SKM-1 (cell line): ENCODE measurements around the gene OTOP3.
"Not testable (repeated sequence)": the region's sequence is repeated elsewhere in the genome, so short reads cannot be mapped to it uniquely, and the experiment has no call there.

Source experiments
- DNase-seq: peaks from one replicate; lab custom pipeline; 2025; ENCODE audit not compliant: unreplicated experiment; lab: John Stamatoyannopoulos, UW

The OTOP3 gene

DNA sequence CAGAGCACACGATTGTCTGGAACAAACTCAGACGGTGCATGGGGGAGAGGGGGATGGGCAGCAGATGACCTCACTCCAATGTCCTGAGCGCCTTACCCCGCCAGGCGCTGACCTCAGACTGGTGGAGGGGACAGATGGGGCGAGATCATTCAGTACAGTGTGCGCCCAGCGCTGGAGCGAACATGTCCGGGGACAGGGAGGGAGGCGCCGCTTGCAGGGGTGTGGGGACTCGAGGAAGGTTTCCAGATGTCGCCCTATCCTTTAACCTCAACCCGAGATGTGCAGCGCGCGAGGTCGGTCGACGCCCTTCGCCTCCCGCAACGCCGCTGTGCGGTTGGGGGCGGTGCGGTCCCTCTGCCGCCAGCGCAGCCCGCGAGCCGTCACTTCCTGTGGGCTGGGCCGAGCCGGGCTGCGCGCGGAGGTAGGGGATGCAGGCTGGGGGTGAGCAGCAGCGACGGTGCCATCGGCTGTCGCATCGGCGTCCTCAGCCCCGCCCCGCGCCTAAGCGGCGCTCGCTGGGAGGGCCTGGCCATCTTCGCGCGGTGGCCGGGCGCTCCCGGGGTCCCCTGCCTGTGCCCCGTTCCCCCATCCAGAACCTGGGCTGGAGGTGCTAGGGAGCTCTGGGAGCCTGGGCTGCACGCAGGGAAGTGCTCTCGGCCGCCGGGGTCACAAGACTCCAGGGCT lies 46.4 kb downstream of the OTOP3 start:
- DNase-seq: no peak

DNA sequence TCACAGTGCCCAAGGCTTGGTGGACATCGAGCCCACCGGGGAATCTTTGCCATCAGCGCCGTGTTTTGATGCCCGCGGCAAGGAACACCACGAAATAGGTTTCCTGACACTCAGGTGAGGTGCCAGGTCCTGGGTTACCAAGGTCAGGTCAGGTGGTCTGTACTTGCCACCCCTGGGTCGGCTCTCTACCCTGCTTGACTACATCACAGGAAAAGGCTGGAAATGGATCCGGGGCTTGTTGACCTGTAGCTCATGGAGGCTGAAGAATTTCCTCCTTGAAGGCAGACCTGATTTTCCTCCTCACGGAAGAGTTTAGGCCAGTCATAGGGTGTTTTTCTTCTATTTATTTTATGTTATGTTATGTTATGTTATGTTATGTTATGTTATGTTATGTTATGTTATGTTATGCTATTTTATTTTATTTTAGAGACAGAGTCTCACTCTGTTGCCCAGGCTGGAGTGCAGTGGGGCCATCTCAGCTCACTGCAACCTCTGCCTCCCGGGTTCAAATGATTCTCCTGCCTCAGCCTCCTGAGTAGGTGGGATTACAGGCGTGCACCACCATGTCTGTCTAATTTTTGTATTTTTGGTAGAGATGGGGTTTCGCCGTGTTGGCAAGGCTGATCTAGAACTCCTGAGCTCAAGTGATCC lies 47.1 kb downstream of the OTOP3 start:
- DNase-seq: not testable (repeated sequence)

DNA sequence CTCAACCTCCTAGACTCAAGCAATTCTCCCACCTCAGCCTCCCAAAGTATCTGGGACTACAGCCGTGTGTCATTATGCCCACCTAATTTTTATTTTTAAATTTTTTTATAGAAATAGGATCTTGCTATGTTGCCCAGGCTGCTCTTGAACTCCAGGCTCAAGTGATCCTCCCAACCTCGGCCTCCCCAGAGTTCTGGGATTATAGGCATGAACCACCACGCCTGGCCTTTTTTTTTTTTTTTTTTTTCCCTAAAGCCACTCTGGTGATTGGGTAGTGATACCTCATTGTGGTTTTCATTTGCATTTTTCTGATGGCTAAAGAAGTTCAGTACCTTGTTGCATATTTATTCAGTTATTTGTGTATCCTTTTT lies 50.5 kb downstream of the OTOP3 start:
- DNase-seq: no peak

DNA sequence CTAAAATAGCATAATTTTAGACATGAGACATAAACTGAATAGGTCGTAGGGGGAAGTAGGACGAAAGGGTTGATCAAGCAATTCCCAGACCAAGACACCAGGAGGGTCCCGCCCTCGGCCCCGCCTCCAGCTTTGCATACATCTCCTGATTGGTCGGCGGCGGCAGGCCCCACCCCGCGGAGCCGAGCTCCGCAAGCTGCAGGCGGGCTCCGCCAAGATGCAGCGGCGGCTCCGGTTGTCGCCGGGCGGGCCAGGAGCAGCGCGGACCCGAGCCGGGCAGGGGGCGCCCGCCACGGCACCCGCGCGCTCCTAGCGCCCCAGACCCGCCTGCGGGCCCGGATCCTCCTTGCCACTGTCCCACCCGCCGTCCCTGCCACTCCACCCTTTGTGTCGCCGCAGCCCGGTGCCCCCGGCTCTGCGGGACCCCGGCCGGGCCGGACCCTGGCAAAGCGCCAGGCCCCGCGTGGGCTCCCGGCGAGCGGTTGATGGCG lies 51.8 kb downstream of the OTOP3 start, which contains the start of gene CDR2L:
TSS of gene CDR2L (plus strand) at position 215 of the 491 bp plus-strand sequence. CDS start 412 bp downstream, outside the sequence.
- peak; percentile 84 for DNase-seq

DNA sequence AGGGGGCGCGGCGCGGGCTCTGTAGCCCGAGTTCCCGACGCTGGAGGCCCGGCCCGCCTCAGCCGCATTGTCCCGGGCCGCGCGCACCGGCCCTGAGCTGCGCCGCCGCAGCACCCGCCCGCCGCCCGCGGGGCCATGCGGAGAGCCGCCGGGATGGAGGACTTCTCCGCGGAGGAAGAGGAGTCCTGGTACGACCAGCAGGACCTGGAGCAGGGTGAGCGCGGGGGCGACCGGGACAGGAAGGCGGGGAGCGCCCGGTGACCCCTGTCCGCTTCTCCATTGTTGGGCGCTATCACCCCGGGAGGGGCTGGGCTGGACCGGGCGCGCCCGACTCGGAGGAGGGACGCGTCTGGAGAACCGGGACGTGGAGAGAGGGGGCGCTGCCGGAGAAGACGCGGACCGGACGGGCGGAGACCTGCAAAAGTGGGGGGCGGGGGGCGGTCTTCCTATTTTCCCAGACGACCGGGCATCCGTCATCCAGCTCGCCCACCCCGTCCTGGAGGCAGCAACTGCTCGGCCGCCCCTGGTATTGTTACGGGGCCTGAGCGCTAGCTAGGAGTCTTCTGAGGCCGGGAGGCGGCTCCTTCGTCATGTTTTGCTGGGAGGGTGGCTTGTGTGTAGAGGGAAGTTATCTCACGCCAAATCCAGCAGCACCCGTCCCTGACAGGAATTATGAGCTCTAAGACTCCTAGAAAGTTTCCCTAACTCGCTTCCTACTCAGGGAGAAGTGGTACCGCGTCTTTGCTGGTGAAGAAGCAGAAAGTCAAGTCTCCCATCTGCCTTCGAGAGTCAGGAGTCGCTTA lies 52.4 kb downstream of the OTOP3 start:
- no peak for DNase-seq

DNA sequence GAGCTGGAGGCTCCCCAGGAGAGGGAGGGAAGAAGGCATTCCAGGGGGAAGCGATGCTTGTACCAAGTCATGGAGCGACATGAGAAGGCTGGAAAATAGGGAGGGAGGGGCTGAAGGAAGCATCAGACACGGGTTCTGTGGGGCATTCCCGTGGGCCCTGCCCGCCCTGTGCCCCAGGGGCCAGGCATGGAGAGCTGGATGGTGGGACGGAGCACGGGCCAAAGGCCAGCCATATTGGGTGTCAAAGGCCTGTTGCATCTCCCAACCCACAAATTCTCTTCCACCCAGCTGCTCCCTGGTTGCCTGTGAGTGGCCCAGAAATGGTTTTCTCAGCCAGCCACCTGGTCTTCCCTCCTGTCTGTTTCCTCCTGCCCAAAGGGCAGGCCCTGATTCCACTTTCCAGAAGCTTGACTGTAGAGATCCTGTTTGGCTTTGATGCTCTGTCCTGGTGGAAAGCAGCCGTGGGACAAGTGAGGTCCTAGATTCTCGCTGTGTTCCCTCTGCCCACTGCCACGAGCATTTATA lies 54.9 kb downstream of the OTOP3 start:
- no peak for DNase-seq

DNA sequence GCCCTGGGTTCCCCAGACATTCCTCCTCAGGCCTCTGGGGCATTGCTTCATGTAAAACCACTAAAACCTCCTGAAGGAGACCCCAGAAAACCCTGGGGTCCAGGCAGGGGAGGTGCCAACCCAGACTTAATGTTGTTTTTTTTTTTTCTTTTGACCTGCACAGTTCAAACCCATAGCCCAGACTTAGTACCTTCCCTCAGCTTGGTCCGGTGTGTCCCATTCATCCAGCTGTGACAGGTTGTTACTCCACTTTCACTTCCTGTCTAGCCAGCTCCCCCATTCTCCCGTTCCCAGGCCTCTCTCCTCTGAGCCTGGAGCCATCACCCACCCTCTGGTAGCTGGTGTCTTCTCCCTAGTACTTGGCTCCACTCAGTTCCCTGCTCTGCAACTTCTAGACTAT lies 56.5 kb downstream of the OTOP3 start:
- no peak for DNase-seq

DNA sequence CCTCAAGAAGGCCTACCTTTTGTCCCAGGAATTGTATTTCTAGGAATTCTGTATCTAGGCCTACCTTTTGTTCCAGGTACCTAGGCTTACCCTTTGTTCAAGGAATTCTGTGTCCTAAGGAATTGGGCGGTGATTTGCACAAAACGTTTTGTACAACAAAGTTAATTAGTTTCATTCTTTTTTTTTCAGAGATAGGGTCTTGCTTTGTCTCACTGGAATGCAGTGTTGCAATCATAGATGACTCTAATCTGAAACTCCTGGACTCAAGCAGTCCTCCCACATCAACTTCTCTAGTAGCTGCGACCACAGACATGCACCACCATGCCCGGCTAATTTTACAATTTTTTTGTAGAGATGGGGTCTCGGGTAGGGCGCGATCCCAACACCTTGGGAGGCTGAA lies 58.7 kb downstream of the OTOP3 start:
- DNase-seq: no peak

DNA sequence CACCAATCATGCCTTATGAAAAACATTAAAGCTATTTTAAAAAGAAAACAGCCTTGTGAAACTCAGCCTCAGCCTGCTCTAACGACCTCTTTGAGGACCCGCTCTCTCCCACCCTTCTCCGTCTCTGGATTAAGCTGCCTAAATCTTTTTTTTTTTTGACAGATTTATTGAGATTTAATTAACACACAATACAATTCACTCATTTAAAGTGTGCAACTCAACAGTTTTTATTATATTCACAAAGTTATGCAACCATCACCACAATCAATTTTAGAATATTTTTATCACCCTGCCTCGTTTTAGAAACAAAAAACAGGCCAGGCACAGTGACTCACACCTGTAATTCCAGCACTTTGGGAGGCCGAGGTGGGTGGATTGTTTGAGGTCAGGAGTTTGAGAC lies 60.1 kb downstream of the OTOP3 start:
- no peak for DNase-seq

DNA sequence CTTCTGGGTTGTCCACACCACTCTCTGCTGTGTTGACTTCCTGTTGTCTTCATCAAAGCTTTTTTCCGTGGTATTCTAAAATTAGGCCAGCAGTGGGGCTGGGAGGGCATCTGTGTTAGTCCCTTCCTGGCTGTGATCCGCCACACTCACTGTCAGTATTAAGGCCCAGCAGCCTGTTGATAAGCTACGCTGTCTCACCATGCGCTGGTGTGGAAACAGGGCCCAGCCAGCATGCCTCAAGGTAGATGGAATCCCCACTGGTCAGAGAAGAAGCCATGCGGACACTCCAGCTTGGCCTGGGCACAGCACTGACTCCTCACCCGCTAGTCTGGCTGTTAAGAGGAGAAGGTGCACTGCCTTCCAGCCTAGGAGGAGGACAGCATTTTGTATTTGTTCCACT lies 63.1 kb downstream of the OTOP3 start:
- DNase-seq: no peak

DNA sequence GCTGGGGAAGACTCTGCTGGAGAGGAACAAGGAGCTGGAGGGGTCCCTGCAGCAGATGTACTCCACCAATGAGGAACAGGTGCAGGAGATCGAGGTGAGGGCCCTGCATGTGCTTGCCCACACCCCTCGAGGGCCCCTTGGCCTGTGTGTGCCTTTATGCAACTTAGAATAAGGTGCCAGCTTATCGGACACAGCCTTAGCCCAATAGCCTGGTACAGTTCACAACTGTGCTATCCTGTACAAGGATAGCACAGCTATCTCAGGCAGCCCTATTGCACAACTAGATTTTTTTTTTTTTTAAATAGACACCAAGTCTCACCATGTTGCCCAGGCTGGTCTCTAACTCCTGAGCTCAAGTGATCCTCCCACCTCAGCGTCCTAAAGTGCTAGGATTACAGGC lies 63.8 kb downstream of the OTOP3 start:
- DNase-seq: no peak
